Mammary epithelial cell (primary cell): ENCODE data around the gene MIP.

Source experiments
- EZH2 ChIP-seq: IDR thresholded peaks from 2 replicates; pipeline ENCODE4 v1.6.1; 2012; ENCODE audit warnings: low read length, inconsistent platforms, borderline replicate concordance
- TF ChIP-seq, protein P1 (sequence below), 2 donors: IDR thresholded peaks in 1 of 2; conservative IDR thresholded peaks in 1 of 2; 2 replicates each; pipeline ENCODE4 v1.5.1; 2011 to 2012; ENCODE audit warnings: inconsistent platforms in 2 of 2, low read length in 2 of 2, mild to moderate bottlenecking in 2 of 2, control low read depth in 1 of 2, low read depth in 1 of 2; ENCODE audit not compliant: insufficient read depth in 1 of 2; ENCODE audit errors: extremely low read depth in 1 of 2

DNA sequence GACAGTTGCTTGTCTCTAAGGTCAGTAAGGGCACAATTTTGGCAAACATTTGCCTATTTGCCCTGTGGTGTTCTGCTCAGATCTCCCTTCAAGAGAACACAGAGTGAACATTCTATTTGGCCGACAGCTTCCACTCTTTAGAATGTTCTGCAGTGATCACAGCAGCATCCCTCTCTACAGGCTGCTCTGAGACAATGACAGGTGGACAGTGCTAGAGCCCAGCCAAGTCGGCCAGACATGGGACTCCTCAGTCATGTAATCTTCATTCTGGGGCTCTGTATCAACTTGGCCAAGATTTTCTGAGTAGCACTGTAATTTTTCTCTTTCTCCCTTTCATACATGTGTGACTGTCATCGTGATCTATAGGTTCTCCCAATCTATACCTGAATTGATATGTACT lies 40.1 kb downstream of the MIP start:
- TF ChIP-seq, protein P1, sequence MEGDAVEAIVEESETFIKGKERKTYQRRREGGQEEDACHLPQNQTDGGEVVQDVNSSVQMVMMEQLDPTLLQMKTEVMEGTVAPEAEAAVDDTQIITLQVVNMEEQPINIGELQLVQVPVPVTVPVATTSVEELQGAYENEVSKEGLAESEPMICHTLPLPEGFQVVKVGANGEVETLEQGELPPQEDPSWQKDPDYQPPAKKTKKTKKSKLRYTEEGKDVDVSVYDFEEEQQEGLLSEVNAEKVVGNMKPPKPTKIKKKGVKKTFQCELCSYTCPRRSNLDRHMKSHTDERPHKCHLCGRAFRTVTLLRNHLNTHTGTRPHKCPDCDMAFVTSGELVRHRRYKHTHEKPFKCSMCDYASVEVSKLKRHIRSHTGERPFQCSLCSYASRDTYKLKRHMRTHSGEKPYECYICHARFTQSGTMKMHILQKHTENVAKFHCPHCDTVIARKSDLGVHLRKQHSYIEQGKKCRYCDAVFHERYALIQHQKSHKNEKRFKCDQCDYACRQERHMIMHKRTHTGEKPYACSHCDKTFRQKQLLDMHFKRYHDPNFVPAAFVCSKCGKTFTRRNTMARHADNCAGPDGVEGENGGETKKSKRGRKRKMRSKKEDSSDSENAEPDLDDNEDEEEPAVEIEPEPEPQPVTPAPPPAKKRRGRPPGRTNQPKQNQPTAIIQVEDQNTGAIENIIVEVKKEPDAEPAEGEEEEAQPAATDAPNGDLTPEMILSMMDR (conservative IDR thresholded peaks at IDR 0.05 in 1 of 2, IDR thresholded peaks at IDR 0.05 in 1 of 2; ENCODE audit: extremely low read depth in 1 of 2, insufficient read depth in 1 of 2, low read depth in 1 of 2, low read length in 2 of 2) = no peak
- no peak for TF ChIP-seq EZH2
